ENCODE results near the gene KMT5B.
"Not testable (repeated sequence)": the region's sequence is repeated elsewhere in the genome, so short reads cannot be mapped to it uniquely, and the experiment has no call there.

Gene KMT5B

DNA sequence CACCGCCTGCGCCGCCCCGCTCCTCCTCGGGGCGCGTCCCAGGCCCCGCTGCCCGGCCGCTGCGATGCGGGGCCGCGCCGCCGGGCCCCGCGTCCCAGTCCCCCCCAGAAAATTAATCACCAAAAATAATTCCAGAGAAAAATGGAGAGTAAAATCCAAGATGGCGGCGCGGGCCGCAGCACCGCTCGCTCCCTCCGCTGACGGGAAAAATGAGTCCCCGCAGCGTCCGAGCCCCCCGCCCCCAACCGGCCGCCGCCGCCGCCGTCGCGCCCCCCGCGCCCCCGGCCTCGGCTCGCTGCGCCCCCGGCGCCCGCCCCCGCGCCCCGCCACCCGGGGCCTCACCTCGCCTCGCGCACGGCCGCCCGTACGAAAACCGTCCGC lies at the start of gene KMT5B:
Gene KMT5B, minus strand, starts transcription at position 162 of the 381 bp plus-strand sequence. CDS start 23,220 bp downstream, outside the sequence.
- DNase-seq (ENCODE audit: low read depth in 2 of 2), result peak in 1 of 2 donors; percentile 35

DNA sequence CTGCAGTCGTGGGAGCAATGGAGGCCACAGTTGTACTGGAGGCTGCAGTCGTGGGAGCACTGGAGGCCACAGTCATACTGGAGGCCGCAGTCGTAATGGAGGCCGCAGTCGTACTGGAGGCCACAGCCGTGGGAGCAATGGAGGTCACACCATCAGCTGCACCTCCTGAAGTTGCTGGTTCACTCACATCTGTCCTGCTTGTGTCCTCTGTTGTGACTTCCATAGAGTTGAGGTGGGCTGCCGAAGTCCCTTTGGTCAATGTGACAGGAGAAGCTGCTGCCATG lies 49.4 kb upstream of the KMT5B start:
- DNase-seq (ENCODE audit: low read depth in 2 of 2), result no peak

DNA sequence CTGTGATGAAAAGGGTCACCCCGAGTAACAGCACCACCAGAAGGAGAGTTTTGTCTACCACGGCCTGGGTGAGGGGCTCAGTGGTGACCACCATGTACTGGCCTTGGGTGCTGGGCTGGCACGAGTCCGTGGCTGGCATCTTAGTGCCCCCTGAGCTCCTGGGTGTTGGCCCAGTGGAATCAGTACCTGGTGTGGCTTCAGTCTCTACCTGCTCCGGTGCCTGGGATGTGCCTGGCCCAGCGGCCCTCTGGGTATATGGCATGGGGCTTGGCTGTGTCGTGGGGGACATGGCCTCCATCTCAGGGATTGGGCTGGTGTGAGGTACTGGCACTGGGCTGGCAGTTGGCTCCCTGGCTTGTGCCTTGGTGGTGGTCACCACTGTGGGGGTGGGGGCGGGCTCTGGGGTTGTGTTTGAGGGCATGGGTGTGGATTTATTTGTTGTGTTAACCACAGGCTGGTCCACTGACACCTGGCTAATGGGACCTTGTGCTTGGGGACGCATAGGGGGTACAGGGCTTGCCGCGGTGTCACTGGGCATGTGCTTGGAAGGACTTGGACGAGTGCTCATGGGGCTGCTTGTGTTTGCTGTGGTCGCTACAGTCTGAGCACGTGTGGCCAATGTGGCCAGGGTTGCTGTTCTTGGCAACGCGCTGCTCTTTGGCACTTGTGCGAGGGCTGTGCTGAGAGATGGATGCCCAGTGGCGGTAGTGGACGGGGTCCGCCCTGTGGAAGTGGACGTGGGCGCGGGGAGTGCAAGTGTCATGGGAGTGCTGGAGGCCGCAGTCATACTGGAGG lies 48.9 kb upstream of the KMT5B start:
- DNase-seq (ENCODE audit: low read depth in 2 of 2), result no peak

DNA sequence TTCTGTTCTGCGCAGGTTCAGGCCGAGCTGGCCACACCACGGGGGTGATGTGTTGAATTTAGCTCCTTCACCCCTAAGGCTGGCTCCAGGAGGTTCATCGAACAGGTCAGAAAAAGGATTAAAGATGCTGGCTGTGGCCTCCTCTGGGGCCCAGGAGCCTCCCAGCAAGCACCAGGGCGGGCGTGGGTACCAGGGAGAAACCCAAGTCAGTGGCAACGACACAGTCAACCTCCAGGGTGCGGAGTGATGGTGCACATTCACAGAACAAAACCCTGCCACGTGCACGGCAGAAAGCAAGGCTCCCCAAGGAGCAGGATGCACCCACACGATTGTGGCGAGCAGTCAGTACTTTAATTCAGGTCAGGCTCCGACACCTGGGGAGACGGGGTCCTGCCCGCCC lies 47.9 kb upstream of the KMT5B start:
- DNase-seq (ENCODE audit: low read depth in 2 of 2), result no peak

DNA sequence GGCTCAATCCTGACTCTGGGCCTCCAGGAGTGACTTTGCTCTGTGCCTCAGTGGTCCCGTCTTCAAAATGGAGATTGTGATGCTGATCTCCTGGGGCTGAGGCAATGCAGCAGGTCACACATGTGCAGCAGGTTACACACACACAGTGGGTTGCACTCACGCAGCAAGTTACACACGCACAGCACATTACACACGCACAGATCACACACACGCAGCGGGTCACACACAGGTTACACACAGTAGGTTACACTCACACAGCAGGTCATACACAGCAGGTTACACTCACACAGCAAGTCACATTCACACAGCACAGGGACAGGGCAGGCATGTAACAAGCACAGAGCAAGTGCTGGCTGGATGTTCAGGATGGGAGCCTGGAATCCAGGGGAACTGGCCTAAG lies 47.4 kb upstream of the KMT5B start:
- no peak for DNase-seq (ENCODE audit: low read depth in 2 of 2)

DNA sequence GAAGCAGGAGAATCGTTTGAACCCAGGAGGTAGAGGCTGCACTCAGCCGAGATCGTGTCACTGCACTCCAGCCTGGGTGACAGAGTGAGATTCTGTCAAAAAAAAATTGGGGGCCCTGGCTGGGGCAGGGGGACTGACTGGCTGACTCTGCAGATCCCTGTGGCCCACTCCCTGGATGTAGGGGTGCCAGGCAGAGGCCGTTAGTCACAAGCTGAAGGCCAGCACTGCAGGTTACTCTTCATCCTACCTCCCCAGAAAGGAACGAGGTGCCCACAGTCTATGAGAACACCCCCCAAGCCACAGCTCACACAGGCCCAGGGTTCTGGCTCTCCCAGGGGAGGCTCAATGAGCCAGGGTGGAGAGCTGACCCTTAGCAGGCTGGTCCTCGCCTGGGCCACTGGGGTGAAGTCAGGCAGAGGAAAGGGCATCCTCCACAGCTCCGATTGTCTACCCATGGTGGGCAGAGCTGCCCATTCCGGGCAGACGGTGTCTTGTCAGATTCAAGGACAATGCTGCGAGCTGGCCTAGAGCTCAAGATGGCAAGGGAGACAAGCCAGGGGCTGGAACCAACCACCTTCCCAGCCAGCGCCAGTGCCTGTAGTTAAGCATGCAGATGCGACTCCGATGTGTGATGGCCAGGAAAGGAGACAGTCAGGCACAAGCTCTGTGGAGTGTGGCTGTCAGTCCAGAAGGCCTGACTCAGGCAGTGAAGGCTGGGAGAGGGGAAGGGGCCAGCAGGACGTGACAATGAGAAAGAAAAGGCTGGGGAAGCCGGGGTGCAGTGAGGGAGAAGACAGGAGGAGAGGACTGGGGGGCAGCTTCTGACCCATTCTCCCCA lies 46.2 kb upstream of the KMT5B start:
- no peak for DNase-seq (ENCODE audit: low read depth in 2 of 2)

DNA sequence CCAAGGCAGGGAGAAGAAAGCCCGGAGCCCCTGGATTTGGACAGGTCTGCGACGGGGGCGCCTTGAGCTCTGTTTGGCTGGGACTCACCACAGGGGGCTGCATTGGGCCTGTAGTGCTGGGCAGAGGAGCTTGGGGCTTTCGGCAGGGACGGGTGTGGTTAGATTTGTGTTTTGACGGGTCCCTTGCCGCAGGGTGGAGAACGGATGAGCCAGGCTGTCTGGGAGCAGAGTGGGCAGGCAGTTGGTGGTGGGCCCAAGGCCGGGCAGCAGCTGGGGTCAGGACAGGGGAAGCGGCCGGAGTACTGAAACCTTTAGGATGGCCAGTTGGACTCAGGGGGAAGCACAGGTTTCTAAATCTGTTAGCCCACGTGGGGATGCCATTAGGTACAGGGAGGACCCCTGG lies 45.3 kb upstream of the KMT5B start:
- DNase-seq (ENCODE audit: low read depth in 2 of 2), result no peak

DNA sequence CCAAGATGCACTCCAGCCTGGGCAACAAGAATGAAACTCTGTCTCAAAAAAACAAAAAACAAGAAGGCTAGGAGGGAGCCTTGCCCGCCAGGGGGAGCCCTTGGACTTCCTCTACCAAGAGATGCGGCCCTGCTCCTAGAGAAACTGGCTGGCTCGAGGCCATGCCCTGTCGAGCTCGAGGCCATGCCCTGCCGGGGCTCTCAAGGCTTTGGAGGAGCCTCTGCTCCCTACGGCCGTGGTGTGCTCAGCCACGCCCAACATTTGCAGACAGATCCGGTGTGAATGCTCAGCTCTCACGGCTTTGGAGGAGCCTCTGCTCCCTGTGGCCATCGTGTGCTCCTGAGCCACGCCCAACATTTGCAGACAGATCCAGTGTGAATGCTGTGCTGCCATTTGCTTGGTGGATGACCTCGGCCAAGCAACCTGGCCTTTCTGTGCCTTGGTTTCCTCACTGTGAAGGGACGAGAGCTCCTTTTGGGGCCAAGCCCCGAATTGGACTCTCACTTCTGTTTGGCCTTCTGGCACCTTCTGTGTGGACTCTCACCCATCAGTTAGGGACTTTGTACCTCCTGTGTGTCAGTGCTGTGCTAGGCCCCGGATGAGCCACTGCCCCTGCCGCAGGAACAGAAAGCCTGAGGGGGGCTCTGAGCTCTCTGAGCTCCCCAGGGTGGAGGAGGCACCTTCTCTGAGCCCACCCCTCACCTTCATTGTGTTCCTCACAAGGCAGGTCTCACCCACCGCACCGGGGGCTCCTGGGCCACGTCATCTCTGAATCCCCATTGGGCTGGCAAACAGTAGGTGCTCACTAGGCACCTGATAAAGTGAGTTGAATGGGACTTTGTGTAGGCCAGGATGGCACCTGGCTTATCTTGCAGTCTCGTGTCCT lies 44.6 kb upstream of the KMT5B start:
- DNase-seq (ENCODE audit: low read depth in 2 of 2), result peak; percentile 87 to 96

DNA sequence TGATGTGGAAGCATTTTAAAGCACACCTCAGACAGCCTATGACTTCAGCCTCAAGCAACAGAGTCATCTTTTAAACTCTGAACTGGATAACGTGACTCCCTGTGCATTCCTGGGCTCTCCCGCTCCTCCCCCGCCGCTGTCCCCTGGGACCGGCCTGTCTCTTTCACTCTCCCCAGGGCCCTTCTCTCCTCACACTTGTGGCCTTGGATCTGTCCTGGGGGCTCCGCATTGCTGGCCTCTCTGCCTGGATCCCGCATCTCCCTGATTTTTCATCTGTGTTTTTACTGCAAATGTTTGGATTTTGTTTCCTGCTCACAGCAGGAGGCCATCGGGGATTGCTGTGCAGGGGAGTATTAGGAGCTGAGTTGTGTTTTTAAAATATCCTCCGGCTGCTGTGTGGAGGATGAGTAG lies 43.2 kb upstream of the KMT5B start:
- DNase-seq (ENCODE audit: low read depth in 2 of 2), result no peak

DNA sequence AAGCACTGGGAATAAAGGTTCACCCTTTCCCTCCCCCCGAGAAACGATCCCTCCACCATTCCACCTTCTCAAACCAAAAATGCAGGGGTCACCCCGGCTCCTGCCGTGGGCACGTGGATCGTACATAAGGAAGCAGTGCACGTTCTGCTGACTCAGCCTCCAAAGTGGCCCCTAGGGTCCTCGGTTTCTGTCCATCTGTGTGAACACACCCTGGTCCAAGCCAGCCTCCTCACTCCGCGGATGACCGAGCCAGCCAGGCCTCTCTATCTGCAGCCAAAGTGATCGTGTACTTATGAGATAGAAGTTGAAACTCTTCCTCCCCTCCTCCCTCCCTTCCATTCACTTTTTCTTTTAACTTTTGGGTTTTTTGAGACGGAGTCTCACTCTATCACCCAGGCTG lies 42.4 kb upstream of the KMT5B start:
- no peak for DNase-seq (ENCODE audit: low read depth in 2 of 2)

DNA sequence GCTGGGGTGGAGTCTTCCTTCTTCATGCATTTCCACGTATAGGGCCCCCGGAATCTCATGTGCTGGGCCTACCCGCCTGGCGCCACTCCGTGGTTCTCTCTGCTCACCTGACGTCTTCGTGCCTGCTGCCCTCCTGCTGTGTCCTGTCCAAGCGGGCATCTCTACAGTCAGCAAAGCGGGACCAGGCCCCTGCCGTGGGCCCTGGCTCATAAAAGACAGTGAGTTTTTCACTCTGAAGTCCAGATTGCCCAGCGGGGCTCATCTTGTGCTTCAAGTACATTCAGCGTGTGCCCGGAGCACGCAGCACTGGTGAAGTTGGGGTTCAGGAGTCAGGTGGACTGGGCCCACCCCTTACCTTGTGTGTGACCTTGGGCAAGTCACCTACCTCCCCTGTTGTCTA lies 41.3 kb upstream of the KMT5B start:
- DNase-seq (ENCODE audit: low read depth in 2 of 2), result no peak

DNA sequence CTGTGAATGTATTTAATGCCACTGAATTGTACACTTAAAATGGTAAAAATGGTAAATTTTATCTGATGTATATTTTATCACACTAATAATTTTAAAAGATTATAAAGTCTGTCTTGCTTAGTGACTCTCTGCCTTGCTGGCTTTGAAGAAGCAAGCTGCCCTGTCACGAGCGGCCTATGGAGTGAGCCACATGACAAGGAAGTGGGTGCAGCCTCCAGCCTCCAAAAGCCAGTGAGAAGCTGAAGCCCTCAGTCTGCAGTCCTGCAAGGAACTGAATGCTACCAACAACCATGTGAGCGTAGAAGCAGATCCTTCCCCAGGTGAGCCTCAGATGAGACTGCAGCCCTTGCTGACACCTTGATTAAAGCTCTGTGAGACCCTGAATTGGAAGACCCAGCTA lies 38.7 kb upstream of the KMT5B start:
- DNase-seq (ENCODE audit: low read depth in 2 of 2), result no peak

DNA sequence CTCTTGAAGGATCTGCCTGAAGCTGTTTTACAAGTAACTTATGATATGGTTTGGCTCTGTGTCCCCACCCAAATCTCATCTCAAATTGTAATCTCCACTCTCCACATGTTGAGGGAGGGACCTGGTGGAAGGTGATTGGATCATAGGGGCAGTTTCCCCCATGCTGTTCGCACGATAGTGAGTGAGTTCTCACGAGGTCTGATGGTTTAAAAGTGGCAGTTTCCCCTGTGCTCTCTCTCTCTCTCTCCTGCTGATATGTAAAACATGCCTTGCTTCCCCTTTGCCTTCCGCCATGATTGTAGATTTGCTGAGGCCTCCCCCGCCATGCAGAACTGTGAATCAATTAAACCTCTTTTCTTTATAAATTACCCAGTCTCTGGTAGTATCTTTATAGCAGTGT lies 31.8 kb upstream of the KMT5B start:
- DNase-seq (ENCODE audit: low read depth in 2 of 2), result not testable (repeated sequence)

DNA sequence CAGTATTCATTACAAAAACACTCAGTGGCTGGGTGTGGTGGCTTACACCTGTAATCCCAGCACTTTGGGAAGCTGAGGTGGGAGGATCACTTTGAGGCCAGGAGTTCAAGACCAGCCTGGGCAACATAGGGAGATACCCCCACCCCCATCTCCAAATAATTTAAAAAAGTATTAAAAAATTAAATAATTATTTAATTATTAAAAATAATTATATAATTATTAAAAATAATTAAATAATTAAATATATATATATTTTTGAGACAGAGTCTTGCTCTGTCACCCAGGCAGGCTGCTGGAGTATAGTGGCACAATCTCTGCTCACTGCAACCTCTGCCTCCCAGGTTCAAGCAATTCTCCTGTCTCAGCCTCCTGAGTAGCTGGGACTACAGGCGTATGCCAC lies 30.8 kb upstream of the KMT5B start:
- not testable (repeated sequence) for DNase-seq (ENCODE audit: low read depth in 2 of 2)

DNA sequence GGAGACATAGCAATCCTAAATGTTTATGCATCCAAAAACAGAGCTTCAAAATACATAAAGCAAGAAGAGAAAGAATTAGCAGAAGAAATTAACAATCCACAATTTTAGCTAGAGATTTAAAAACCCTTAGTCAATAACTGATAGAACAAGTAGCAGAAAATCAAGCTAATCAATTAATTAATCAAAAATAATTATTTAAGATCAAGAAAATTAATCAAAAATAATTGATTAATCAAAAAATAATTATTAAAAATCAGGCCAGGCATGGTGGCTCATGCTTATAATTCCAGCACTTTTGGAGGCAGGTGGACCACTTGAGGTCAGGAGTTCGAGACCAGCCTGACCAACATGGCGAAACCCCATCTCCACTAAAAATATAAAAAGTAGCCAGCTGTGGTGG lies 29.5 kb upstream of the KMT5B start:
- DNase-seq (ENCODE audit: low read depth in 2 of 2), result no peak

DNA sequence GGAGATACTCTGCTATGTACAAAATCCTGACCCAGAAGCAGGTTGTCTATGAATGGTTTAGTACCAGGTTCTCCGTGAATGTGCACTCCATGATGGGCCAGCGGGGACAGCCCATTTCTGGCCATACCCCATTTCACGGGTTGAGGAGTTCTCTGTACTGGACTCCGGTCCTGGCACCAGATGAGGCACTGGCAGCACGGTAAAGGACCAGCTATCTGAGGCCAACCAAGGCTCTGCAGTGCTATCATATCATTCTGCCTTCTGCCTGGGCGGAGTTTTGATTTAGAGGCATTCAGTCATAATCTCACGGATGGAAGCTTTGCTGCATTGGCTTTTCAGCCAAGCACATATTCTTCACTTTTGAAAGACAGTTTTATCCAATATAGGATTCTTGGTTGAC lies 18.5 kb upstream of the KMT5B start:
- no peak for DNase-seq (ENCODE audit: low read depth in 2 of 2)

DNA sequence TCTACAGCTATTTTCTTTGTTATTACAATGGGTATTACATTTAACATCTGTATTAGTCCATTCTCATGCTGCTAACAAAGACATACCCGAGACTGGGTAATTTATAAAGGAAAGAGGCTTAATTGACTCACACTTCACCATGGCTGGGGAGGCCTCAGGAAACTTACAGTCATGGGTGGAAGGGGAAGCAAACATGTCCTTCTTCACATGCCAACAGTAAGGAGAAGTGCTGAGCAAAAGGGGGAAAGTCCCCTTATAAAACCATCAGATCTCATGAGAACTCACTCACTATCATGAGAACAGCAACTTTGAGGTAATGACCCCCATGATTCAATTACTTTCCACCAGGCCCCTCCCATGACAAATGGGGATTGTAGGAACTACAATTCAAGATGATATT lies 16.5 kb upstream of the KMT5B start:
- no peak for DNase-seq (ENCODE audit: low read depth in 2 of 2)

DNA sequence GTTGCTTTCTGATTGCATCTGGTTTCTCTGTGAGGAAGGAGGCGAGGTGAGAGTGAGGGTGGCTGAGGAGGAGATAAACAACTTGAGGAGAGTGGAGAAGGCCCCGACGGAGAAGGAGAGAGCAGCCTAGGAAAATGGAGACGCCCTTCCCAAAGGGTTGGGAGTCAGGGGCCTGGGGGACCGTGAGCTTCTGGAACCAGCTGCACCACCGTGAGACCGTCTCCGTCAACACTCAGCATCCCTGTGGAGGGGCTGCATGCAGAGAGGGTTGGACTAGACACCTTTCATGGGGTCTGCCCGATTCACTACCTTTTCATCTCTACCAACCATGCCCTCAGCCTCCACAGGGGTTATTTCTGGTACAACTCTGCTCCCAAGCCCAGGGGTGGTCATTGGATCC lies 13.3 kb upstream of the KMT5B start:
- DNase-seq (ENCODE audit: low read depth in 2 of 2), result no peak

DNA sequence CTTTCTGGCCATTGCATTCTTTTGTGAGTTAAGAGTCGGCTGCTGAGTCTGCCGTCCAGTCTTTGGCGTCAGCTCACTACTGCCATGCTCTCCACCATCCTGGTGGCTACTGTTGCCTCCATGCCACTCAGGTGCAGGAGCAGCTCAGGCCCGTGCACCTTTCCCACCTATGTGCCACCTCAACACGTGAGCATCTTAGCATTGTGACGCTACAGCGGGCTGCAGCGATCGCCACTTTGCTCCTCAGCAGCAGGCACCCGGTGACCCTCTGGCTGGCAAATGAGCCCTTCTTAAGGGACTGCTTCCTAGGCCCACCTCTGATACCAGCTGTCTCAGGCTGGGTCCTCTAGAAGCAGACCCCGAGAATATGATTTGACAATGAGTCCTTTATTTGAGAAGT lies 11.5 kb upstream of the KMT5B start:
- DNase-seq (ENCODE audit: low read depth in 2 of 2), result no peak

DNA sequence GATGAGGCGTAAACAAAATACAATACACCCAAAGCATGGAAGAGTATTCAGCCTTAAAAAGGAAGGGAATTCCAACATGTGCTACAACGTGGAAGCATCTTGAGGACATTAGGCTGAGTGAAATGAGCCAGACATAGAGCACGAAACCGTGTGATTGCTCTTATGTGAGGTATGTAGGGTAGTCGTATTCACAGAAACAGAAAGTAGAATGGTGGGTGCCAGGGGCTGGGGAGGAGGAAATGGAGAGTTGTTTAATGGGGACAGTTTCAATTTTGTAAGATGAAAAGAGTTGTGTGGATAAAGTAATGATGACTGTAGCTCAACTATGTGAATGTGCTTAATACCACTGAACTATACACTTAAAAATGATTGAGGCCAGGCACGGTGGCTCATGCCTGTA lies 10.2 kb upstream of the KMT5B start:
- no peak for DNase-seq (ENCODE audit: low read depth in 2 of 2)

DNA sequence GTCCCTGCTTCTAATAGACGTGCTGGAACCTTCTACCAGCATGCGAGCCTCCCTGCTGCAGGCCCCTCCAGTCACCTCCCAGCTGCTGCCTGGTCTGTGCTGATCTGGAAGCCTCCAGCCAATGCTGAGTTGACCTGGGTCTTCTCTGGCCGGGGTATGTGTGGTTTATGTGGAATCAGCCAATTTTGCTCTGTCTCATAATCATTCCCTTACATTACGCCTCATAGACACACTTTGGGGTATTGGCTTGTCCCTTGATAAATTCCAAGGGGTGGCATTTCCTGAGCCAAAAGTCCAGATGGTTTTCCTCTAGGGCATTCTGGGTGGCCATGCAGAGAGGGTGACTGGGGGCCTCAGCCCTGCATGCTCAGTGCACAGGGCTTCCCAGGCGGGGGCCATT lies 8.3 kb upstream of the KMT5B start:
- no peak for DNase-seq (ENCODE audit: low read depth in 2 of 2)

DNA sequence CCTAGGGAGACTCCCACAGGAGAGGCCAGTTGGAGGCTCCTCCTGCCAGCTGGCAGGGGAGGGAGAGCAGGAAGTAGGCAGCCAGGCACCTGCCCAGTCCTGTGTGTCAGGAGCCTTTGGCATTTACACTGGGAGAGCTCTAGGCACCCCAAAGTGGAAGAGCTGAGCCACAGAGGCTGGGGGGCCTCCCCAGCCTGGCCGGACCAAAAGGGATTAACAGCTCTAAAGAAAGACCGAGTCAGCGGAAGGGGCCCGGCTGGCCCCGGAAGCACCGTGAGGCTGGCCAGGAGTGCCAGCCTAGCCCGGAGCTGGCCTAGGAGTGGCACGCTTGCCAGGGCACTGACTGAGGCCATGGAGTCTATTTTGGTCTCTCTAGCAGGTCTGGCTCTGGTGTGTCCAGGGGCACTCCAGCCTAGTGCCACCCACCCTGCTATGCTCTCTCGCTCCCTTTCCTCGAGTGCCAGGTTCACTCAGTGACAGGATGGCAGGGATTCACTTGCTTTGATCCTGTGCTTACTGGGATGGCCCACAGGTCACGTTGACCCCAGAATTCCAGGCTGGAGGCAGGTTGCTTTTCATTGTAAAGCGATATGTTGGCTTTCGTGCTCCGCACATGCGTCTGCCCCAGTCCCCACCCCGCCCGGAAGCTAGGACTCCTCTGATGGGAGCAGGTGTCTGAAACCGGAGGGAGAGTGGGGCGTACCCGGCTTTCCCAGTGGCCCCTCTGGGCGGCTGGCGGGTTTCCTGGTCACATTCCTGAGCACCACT lies 3.3 kb upstream of the KMT5B start:
- DNase-seq (ENCODE audit: low read depth in 2 of 2), result no peak
